OCI-LY1 (cell line): ENCODE measurements around the gene SLC36A2.
"Not testable (repeated sequence)": the region's sequence is repeated elsewhere in the genome, so short reads cannot be mapped to it uniquely, and the experiment has no call there.

ENCODE experiments used
- H2AFZ ChIP-seq: fragments of 200-600 bp; sonication (generic), shearing (Covaris generic); 2 replicates; pipeline ENCODE4 v1.6.0; 2014; ENCODE audit warnings: antibody characterized with exemption, mild to moderate bottlenecking, low read length
- H3F3A ChIP-seq: fragments of 200-600 bp; sonication (generic), shearing (Covaris generic); 2 replicates; pipeline ENCODE4 v1.6.0; 2014; ENCODE audit warnings: mild to moderate bottlenecking, antibody characterized with exemption, low read length, moderate library complexity; ENCODE audit not compliant: insufficient read depth
- H3K27ac ChIP-seq: fragments of 200-600 bp; sonication (generic); 2 replicates; pipeline ENCODE4 v1.5.1; 2014; ENCODE audit warnings: low read length, mixed run types, mild to moderate bottlenecking, low read depth; ENCODE audit not compliant: poor library complexity, severe bottlenecking
- H3K27me3 ChIP-seq: fragments of 200-600 bp; sonication (generic); 2 replicates; pipeline ENCODE4 v1.6.0; 2014; ENCODE audit warnings: antibody characterized with exemption, mild to moderate bottlenecking, low read length, moderate library complexity; ENCODE audit not compliant: insufficient read depth
- H3K36me3 ChIP-seq: fragments of 200-600 bp; sonication (generic); 2 replicates; pipeline ENCODE4 v1.6.1; 2014; ENCODE audit warnings: mild to moderate bottlenecking, antibody characterized with exemption, low read length, moderate library complexity, mixed read lengths; ENCODE audit not compliant: insufficient read depth
- H3K4me1 ChIP-seq: fragments of 200-600 bp; sonication (generic); 2 replicates; pipeline ENCODE4 v1.5.1; 2014; ENCODE audit warnings: mild to moderate bottlenecking, low read length, moderate library complexity; ENCODE audit not compliant: insufficient read depth, severe bottlenecking
- H3K4me2 ChIP-seq: fragments of 200-600 bp; sonication (generic), shearing (Covaris generic); 2 replicates; pipeline ENCODE4 v1.6.1; 2014; ENCODE audit warnings: low read length
- H3K4me3 ChIP-seq: fragments of 200-600 bp; sonication (generic); 2 replicates; pipeline ENCODE4 v1.5.1; 2014; ENCODE audit warnings: low read length, low read depth, mild to moderate bottlenecking, mixed read lengths; ENCODE audit not compliant: poor library complexity, severe bottlenecking
- H3K79me2 ChIP-seq: fragments of 200-600 bp; shearing (Covaris generic); 2 replicates; pipeline ENCODE4 v1.6.1; 2016; ENCODE audit warnings: mixed run types, low read length, mixed read lengths; ENCODE audit not compliant: insufficient read depth
- H3K9ac ChIP-seq: fragments of 200-600 bp; sonication (generic), shearing (Covaris generic); 2 replicates; pipeline ENCODE4 v1.6.1; 2014; ENCODE audit warnings: mild to moderate bottlenecking, low read length, mixed read lengths
- H3K9me2 ChIP-seq: fragments of 200-600 bp; sonication (generic), shearing (Covaris generic); 2 replicates; pipeline ENCODE4 v1.6.1; 2014; ENCODE audit warnings: low read depth, mild to moderate bottlenecking, low read length, mixed read lengths
- H3K9me3 ChIP-seq: fragments of 200-600 bp; shearing (Covaris generic); 2 replicates; pipeline ENCODE4 v1.6.1; 2014; ENCODE audit warnings: low read length, mixed read lengths
- H4K20me1 ChIP-seq: fragments of 200-600 bp; sonication (generic), shearing (Covaris generic); 2 replicates; pipeline ENCODE4 v1.6.0; 2016; ENCODE audit warnings: mild to moderate bottlenecking, low read length; ENCODE audit not compliant: insufficient read depth
- EZH2 ChIP-seq: fragments of 200-600 bp; sonication (generic), shearing (Covaris generic); IDR thresholded peaks from 2 replicates; pipeline ENCODE4 v1.8.0; 2017; ENCODE audit warnings: borderline replicate concordance, mixed run types, mild to moderate bottlenecking, antibody characterized with exemption, low read length, moderate library complexity, mixed read lengths
- TF ChIP-seq, protein P1 (sequence below): fragments of 200-600 bp; sonication (generic), shearing (Covaris generic); IDR thresholded peaks from 2 replicates; pipeline ENCODE4 v1.5.1; 2017; ENCODE audit warnings: mild to moderate bottlenecking, antibody characterized with exemption, low read length, moderate library complexity, mixed read lengths

The SLC36A2 gene

GRCh38 chr5:151310932-151311331, 36.4 kb downstream of the SLC36A2 start:
- H3K4me3 ChIP-seq, result no peak overlapping the region
- H3K9me2 ChIP-seq, result no peaks in the 10 kb centered on the region
- no peak overlapping the region for H2AFZ ChIP-seq
- H3F3A ChIP-seq, result no peaks in the 10 kb centered on the region
- no peaks in the 10 kb centered on the region for H3K36me3 ChIP-seq
- no peaks in the 10 kb centered on the region for H3K9me3 ChIP-seq
- H3K9ac ChIP-seq, result no peak overlapping the region
- no peaks in the 10 kb centered on the region for H3K79me2 ChIP-seq
- TF ChIP-seq, protein P1, sequence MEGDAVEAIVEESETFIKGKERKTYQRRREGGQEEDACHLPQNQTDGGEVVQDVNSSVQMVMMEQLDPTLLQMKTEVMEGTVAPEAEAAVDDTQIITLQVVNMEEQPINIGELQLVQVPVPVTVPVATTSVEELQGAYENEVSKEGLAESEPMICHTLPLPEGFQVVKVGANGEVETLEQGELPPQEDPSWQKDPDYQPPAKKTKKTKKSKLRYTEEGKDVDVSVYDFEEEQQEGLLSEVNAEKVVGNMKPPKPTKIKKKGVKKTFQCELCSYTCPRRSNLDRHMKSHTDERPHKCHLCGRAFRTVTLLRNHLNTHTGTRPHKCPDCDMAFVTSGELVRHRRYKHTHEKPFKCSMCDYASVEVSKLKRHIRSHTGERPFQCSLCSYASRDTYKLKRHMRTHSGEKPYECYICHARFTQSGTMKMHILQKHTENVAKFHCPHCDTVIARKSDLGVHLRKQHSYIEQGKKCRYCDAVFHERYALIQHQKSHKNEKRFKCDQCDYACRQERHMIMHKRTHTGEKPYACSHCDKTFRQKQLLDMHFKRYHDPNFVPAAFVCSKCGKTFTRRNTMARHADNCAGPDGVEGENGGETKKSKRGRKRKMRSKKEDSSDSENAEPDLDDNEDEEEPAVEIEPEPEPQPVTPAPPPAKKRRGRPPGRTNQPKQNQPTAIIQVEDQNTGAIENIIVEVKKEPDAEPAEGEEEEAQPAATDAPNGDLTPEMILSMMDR, result no peak
- TF ChIP-seq EZH2, result no peak
- H3K27ac ChIP-seq, result no peak overlapping the region
- no peaks in the 10 kb centered on the region for H3K4me1 ChIP-seq
- H3K27me3 ChIP-seq, result no peaks in the 10 kb centered on the region
- no peak overlapping the region for H3K4me2 ChIP-seq
- H4K20me1 ChIP-seq, result no peaks in the 10 kb centered on the region

DNA sequence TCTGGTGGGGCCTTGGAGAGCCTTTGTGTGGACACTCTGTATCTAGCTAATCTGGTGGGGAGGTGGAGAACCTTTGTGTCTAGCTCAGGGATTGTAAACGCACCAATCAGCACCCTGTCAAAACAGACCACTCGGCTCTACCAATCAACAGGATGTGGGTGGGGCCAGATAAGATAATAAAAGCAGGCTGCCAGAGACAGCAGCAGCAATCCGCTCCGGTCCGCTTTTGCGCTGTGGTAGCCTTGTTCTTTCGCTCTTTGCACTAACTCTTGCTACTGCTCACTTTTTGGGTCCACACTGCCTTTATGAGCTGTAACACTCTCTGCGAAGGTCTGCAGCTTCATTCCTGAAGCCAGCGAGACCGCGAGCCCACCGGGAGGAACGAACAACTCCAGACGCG, 37.5 kb downstream of the SLC36A2 start:
- not testable (repeated sequence) for H3K9me3 ChIP-seq, H3K27me3 ChIP-seq, H3K9ac ChIP-seq, H3K9me2 ChIP-seq, H3F3A ChIP-seq, H3K27ac ChIP-seq, H3K4me2 ChIP-seq, H3K79me2 ChIP-seq, H3K36me3 ChIP-seq, H3K4me1 ChIP-seq, H2AFZ ChIP-seq, H4K20me1 ChIP-seq, H3K4me3 ChIP-seq

GRCh38 chr5:151309266-151309665, 38.1 kb downstream of the SLC36A2 start:
- H3K9me3 ChIP-seq, H3K79me2 ChIP-seq, H3K9ac ChIP-seq, H3K9me2 ChIP-seq, H3K4me1 ChIP-seq, H3K36me3 ChIP-seq, H3K27ac ChIP-seq, H3K4me3 ChIP-seq, H3K27me3 ChIP-seq, H2AFZ ChIP-seq, H4K20me1 ChIP-seq, H3K4me2 ChIP-seq, H3F3A ChIP-seq: not testable (repeated sequence)

DNA sequence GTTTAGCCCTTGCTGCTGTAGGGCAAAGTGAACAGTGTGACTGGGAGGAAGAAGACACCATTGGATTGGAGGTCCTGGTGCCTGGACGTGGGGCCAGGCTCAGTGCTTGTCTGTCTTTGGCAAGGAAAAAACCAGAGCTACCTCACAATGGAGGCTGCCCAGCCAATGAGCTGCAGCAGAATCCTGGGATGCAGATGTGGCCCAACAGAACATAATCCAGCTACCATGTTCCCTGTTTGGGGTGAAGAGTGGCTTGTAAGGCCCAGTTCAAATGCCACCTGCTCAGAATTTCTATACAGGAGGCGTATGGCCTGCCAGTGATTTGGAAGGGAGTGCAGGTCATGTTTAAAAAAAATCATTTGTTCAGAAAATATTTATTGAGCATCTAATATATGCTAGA, 43.7 kb downstream of the SLC36A2 start, which contains the start of gene SLC36A3:
Gene SLC36A3 (minus strand): TSS at position 101 of the 400 bp plus-strand sequence. CDS start 412 bp downstream, outside the sequence.
- H3K27ac ChIP-seq, result no peak within 1 kb of the TSS
- H2AFZ ChIP-seq, result no peak within 1 kb of the TSS
- H3K27me3 ChIP-seq, result peaks cover 6% of the 10 kb centered on the region; the same call in 1 of the 2 replicates
- H3K9ac ChIP-seq, result no peak within 1 kb of the TSS
- no peak within 1 kb of the TSS for H3K4me3 ChIP-seq
- H3F3A ChIP-seq, result no peaks in the 10 kb centered on the region
- H3K79me2 ChIP-seq, result no peaks in the 10 kb centered on the region
- no peaks in the 10 kb centered on the region for H3K9me2 ChIP-seq
- no peak for TF ChIP-seq EZH2
- TF ChIP-seq, protein P1, result no peak
- H3K36me3 ChIP-seq, result no peaks in the 10 kb centered on the region
- H4K20me1 ChIP-seq, result no peaks in the 10 kb centered on the region
- no peak within 1 kb of the TSS for H3K4me2 ChIP-seq
- H3K4me1 ChIP-seq, result no peaks in the 10 kb centered on the region
- no peaks in the 10 kb centered on the region for H3K9me3 ChIP-seq
